GM18517 (cell line): Measurements from ENCODE around the gene SLC12A5.
A peak's percentile ranks its signal among the peaks of the same experiment; 100 is the strongest.

Experiments used
- ATAC-seq: cut with Tn5 transposase; IDR thresholded peaks from one replicate; pipeline ENCODE4 v1.9.1; 2021; ENCODE audit warnings: mild to moderate bottlenecking, moderate library complexity; ENCODE audit not compliant: unreplicated experiment

Gene SLC12A5

DNA sequence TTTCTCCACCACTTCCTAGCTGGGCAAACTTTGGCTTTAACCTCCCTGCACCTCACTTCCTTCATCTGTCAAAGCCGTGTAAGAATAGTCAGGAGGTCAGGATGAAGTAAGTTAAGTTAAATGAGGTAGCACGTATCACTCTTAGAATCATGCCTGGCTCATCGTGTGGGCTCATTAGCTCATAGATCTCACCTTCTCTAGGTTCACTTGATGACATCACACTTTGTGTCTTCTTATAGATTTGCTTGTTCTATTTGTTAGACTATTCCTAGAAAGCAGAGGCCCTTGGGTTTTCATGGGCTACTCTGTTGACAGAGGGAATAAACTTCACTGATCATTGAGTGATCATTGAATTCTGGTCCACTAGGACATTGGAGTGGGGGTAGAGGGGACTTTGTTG, 72.9 kb downstream of the SLC12A5 start:
- ATAC-seq, result no peak

- ATAC-seq, result no peak
These were observed 73.9 kb downstream of the SLC12A5 start for GRCh38 chr20:46102940-46103339.

GRCh38 chr20:46104262-46104661, 75.2 kb downstream of the SLC12A5 start:
- no peak for ATAC-seq

DNA sequence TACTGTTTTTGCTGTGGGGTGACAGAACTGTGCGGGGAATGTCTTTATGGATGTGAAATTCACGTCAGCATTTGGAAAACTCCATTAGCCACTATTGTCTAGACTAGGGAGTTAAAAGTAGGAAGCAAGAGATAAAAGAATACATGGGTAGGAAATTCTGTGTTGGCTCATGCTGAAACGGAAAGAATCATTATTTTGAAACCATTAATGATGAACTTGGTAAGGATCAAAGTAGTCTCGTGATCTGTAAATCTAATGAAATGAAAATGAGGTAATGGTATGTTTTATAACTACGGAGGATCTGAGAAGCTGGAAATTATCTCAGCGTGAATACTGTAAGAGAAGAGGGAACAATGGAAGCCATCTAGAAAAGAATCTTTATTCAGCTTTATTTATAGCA, 78.0 kb downstream of the SLC12A5 start:
- no peak for ATAC-seq

GRCh38 chr20:46108435-46108841, 79.4 kb downstream of the SLC12A5 start:
- ATAC-seq, result peak; percentile 84

DNA sequence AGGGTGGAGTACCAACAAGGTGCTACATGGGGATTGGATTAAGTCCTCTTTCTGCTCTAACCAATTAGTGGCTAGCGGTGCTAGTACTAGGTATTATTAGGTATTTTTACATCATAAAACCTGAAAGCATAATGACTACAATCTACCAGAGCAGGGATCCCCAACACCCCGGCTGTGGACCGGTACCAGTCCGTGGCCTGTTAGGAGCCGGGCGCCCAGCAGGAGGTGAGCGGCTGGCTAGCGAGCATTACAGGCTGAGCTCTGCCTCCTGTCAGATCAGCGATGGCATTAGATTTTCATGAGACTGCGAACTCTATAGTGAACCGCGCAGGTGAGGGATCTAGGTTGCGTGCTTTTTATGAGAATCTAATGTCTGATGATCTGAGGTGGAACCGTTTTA, 80.0 kb downstream of the SLC12A5 start:
- no peak for ATAC-seq
